Smooth muscle cell of the pulmonary artery (primary cell): ENCODE results near the gene HIBADH. TPM values are rescaled to one million over a fixed set of nuclear protein-coding genes. Genes with fewer than 3 reads are reported as not detected.

Experiments used
- total RNA-seq: library from RNA; depleted of rRNA; stranded (reverse); fragments of >200 nt; gene quantifications from 2 replicates; pipeline ENCODE4 v1.2.3, GENCODE V29; 2014

The HIBADH gene
- 53.9 and 61.1 TPM in 2 replicates for total RNA-seq

DNA sequence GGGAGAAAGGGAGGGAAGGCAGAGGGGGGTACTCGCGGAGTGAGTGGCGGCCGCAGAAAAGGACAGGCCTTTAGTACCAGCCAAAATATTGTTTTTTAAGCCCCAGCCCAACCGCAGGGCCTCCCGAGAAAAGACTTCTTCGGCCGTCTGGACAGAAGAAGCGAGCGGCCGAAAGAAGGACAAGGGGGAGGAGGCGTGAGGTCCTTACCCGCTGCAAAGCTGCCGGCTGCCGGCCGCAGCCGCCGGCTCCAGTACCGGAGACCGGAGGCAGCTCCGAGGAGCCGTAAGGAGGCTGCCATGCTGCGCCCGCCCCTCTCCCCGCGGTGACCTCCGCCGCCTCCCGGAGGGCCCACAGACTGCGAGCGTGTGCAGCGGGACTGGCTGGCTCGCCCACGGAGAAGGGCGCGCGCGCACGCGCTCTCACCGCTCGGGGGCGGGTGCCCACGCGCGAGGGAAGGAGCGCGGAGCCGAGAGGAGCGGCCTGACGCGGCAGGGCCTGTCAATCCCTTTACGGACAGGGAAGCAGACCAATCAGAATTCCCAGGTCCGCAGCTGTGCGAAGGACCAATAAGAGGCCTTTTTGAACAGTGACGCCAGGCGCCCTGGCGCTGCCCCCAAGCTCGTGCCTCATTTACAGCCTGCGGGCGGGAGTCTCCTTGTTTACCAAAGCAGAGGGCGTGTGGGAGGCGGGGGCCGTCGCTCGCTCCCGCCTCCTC is at the start of gene HIBADH:
Gene HIBADH (minus strand): TSS at position 394 of the 716 bp plus-strand sequence. CDS start 95 bp downstream, at position 299.

Other genes starting within 250 kb of the HIBADH start
- 106 and 114 TPM in 2 replicates for gene TAX1BP1, start 77.3 kb upstream of the HIBADH start, total RNA-seq